ENCODE results near the gene ARPC5L. TPM values are rescaled to one million over a fixed set of nuclear protein-coding genes. Genes with fewer than 3 reads are reported as not detected.
A peak's percentile ranks its signal among the peaks of the same experiment; 100 is the strongest.

The ARPC5L gene
- total RNA-seq, 1 donor from 2014 or later, result 25.2 TPM

DNA sequence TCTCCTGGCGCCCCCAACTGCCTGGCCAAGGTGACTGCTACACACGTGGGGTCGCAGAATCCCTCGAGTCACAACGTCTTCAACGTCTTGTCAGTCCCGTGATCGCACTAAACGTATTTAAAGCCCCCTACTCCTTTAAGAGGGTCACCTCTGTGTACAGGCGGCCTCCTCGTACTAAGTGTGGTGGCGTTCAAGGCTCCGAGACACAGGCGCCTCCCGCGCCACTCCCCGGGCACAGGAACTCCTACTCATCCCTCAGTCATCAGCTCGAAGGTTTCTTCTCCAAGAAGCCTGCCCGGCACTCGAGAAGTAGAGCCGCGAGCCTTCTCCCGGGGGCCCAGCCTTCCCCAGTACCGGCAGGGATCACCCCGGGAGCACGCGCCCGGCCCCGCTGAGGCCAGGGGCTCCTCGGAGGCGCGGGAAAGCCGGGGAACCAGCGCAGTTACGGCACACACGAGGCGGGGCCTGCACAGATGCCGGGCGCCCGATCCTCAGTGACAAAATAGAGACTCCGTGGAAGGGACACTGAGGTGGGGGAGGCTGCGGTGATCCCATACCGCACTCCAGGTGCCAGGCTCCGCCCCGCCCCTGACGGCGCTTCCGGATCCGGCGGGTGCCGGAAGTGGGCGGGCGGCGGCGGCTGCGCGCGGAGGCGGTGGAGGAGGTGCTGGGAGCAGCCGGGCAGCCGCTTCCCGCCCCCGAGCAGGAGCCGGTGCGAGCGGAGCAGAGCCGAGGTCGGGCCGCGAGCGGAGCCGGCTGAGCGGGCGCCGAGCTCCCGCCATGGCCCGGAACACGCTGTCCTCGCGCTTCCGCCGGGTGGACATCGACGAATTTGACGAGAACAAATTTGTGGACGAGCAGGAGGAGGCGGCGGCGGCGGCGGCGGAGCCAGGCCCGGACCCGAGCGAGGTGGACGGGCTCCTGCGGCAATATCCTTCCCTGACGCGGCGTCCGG lies 6.9 kb downstream of the ARPC5L start:
- H3K9me3 Mint-ChIP-seq (ENCODE audit: unreplicated experiment), result peaks cover 3% of the 10 kb centered on the region
- TF ChIP-seq, protein P1, sequence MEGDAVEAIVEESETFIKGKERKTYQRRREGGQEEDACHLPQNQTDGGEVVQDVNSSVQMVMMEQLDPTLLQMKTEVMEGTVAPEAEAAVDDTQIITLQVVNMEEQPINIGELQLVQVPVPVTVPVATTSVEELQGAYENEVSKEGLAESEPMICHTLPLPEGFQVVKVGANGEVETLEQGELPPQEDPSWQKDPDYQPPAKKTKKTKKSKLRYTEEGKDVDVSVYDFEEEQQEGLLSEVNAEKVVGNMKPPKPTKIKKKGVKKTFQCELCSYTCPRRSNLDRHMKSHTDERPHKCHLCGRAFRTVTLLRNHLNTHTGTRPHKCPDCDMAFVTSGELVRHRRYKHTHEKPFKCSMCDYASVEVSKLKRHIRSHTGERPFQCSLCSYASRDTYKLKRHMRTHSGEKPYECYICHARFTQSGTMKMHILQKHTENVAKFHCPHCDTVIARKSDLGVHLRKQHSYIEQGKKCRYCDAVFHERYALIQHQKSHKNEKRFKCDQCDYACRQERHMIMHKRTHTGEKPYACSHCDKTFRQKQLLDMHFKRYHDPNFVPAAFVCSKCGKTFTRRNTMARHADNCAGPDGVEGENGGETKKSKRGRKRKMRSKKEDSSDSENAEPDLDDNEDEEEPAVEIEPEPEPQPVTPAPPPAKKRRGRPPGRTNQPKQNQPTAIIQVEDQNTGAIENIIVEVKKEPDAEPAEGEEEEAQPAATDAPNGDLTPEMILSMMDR (IDR thresholded peaks at IDR 0.05; ENCODE audit: partially characterized antibody, unreplicated experiment), result no peak
- peak overlapping the region; percentile 94 for H3K4me3 Mint-ChIP-seq (ENCODE audit: unreplicated experiment)
- H3K36me3 Mint-ChIP-seq (ENCODE audit: unreplicated experiment), result no peaks in the 10 kb centered on the region
- peak overlapping the region; percentile 88 for H3K27ac Mint-ChIP-seq (ENCODE audit: unreplicated experiment)
- H3K4me1 Mint-ChIP-seq (ENCODE audit: low read depth, unreplicated experiment), result peaks cover 14% of the 10 kb centered on the region
- peaks cover 10% of the 10 kb centered on the region for H3K27me3 Mint-ChIP-seq (ENCODE audit: unreplicated experiment)
- peak; percentile 92 for DNase-seq

DNA sequence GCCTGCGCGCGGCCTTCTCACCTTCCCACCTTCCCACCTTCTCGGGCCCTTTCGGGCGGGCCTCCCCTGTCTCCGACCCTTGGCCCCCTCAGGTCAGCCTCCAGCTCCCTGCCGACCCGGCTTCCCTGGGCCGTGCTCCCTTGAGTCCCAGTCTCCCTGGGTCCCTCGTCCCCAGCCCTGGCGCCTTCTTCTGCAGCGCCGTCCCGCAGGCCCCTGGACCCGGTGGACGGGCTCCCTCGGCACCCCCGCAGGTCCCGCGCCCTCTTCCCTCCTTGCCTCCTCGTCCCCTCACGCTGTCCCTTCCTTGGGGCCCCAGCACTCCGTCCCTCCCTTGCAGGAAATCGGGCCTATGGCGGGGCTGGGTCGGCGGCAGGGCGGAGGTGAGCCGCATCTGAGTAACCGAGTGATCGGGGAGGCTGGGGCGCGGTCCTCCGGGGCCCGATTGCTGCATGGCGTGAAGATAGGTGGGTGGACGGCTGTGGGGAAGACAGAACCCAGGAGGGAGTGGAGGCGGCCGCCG lies 7.6 kb downstream of the ARPC5L start:
- Mint-ChIP-seq H3K27me3 (ENCODE audit: unreplicated experiment) (peaks cover 10% of the 10 kb centered on the region), H3K27ac (ENCODE audit: unreplicated experiment) (peak overlapping the region; percentile 72), H3K4me1 (ENCODE audit: low read depth, unreplicated experiment) (peaks cover 14% of the 10 kb centered on the region), H3K36me3 (ENCODE audit: unreplicated experiment) (no peaks in the 10 kb centered on the region), H3K4me3 (ENCODE audit: unreplicated experiment) (peak overlapping the region; percentile 89), H3K9me3 (ENCODE audit: unreplicated experiment) (peaks cover 3% of the 10 kb centered on the region)
- DNase-seq, result peak; percentile 55
- TF ChIP-seq, protein P1 (IDR thresholded peaks at IDR 0.05; ENCODE audit: partially characterized antibody, unreplicated experiment), result no peak

DNA sequence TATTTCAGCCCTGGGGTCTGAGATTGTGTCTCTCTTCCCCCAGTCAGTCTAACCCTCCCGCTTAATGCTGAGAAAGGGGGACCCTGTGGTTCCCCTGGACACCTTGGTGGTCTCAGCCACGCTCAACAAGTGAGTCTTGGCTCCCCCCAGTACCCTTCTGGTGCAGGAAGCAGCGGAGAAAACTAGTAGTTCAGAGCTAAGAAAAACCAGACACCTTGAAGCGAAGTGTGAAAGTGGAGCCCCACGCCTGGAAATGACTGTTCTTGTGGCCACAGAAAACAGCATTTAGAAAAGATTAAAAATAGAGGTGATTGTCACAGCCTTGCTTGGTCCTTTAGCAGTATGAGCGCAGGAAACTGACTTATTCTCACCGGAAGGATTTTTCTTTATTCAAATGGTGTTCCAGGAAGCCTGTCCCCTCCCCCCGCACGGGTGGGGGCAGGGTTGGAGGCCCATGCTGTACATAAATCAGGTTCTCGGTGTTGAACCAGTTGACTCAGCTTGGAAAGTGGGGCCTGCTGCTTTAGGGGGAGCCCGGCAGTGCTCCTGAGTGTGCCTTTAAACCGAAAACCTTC lies 8.1 kb downstream of the ARPC5L start:
- peaks cover 10% of the 10 kb centered on the region for H3K27me3 Mint-ChIP-seq (ENCODE audit: unreplicated experiment)
- TF ChIP-seq, protein P1 (IDR thresholded peaks at IDR 0.05; ENCODE audit: partially characterized antibody, unreplicated experiment), result no peak
- peak overlapping the region; percentile 72 for H3K27ac Mint-ChIP-seq (ENCODE audit: unreplicated experiment)
- no peaks in the 10 kb centered on the region for H3K36me3 Mint-ChIP-seq (ENCODE audit: unreplicated experiment)
- DNase-seq, result no peak
- peaks cover 3% of the 10 kb centered on the region for H3K9me3 Mint-ChIP-seq (ENCODE audit: unreplicated experiment)
- H3K4me3 Mint-ChIP-seq (ENCODE audit: unreplicated experiment), result peak overlapping the region; percentile 89
- peaks cover 14% of the 10 kb centered on the region for H3K4me1 Mint-ChIP-seq (ENCODE audit: low read depth, unreplicated experiment)

DNA sequence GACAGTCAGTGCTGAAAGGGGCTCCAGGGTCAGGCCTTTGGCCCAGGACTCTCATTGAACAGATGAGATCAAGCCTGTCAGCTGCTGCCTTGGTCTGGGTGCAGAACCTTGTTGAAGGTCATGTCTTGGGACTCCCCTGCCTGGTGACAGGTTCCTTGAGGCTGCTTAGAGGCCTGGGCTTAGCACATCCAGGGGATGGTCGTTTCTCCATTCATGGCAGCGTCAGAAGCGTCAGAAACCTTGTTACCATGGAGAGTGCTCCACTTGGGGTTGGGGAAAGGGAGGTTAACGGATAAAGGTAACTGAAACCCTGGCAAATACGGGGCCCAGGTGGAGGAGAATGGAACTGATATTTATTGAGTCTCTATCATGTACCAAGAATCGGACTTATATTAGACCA lies 8.8 kb downstream of the ARPC5L start:
- Mint-ChIP-seq H3K9me3 (ENCODE audit: unreplicated experiment) (peaks cover 3% of the 10 kb centered on the region), H3K27ac (ENCODE audit: unreplicated experiment) (no peak overlapping the region), H3K36me3 (ENCODE audit: unreplicated experiment) (no peaks in the 10 kb centered on the region), H3K4me1 (ENCODE audit: low read depth, unreplicated experiment) (peaks cover 14% of the 10 kb centered on the region), H3K27me3 (ENCODE audit: unreplicated experiment) (peaks cover 10% of the 10 kb centered on the region), H3K4me3 (ENCODE audit: unreplicated experiment) (peak overlapping the region; percentile 89)
- no peak for DNase-seq
- TF ChIP-seq, protein P1 (IDR thresholded peaks at IDR 0.05; ENCODE audit: partially characterized antibody, unreplicated experiment), result no peak

Measured in glutamatergic neuron (in vitro differentiated cells).